ENCODE results near the gene SCIN. TPM values are rescaled to one million over a fixed set of nuclear protein-coding genes. Genes with fewer than 3 reads are reported as not detected.
"Not testable (repeated sequence)": the region's sequence is repeated elsewhere in the genome, so short reads cannot be mapped to it uniquely, and the experiment has no call there.

SCIN gene
- total and polyA plus RNA-seq, 12 donors, result 0.06 to 5.5 (median 0.79) TPM

DNA sequence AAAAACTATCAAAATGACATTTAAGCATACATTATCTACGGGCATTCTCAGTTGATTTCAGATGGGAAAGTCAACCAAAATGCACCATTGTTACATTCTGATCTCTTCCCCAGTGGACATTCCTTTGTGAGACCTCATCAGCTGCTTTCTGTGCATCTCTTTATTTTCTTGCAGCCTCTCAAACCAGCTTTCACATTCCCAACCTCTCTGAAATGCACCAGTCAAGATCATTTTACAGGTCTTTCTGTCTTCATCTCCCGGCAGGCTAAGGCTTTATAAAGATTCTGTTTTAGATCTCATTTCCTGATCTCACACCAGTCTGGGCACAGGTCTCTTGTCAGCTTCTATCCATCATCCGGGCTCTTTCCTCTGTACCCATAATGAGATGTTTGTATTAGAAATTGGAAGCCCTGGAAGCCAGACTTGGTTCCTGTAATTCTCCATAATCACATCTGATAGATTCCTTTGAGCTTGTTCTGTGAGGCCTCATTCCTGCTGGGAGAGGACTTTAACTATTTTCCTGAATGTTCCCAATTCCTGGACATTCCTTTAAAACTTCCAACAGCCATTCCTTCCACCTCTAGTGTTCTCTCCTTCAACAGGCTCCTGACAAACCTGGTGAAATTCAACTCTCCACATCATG is 72.6 kb downstream of the SCIN start:
- no peak for DNase-seq
- 78 to 87% (median 86%) methylated on average over 3 of the region's 3 CpGs for WGBS, 4 donors
- Histone ChIP-seq H3K27me3 (no peaks in the 10 kb centered on the region), H3K27ac (no peak overlapping the region), H3K4me1 (replicated peaks in 1 of 2) (peaks cover 0 to 8% of the 10 kb centered on the region in 2 donors), H3K9me3 (replicated peaks in 1 of 3) (no peaks in the 10 kb centered on the region), H3K36me3 (replicated peaks in 1 of 2) (no peaks in the 10 kb centered on the region), H3K4me3 (no peak overlapping the region)
- TF ChIP-seq POLR2A (IDR thresholded peaks at IDR 0.05), result no peak
- TF ChIP-seq, protein P1, sequence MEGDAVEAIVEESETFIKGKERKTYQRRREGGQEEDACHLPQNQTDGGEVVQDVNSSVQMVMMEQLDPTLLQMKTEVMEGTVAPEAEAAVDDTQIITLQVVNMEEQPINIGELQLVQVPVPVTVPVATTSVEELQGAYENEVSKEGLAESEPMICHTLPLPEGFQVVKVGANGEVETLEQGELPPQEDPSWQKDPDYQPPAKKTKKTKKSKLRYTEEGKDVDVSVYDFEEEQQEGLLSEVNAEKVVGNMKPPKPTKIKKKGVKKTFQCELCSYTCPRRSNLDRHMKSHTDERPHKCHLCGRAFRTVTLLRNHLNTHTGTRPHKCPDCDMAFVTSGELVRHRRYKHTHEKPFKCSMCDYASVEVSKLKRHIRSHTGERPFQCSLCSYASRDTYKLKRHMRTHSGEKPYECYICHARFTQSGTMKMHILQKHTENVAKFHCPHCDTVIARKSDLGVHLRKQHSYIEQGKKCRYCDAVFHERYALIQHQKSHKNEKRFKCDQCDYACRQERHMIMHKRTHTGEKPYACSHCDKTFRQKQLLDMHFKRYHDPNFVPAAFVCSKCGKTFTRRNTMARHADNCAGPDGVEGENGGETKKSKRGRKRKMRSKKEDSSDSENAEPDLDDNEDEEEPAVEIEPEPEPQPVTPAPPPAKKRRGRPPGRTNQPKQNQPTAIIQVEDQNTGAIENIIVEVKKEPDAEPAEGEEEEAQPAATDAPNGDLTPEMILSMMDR (IDR thresholded peaks at IDR 0.05), result no peak
- intact Hi-C loops (cut with DNase I), result no loop called here

DNA sequence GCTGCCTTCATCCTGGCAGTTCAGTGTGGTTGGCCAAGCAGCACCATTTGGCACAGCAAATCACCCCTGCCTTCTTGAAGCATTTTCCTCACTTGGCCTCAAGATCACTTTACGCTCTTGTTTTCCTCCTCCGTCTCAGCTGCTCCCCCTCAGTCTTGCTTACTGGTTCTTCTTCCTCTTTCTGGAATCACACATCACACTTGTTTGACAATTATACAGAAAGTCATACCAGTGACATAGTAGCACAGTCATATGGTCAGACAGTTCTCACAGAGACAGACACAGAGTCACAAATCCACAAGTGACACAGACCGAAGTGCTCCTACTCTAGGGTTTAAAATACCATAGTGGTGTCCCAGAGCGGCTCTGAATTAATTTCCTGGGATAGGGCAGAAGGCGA is 73.1 kb downstream of the SCIN start:
- WGBS, 4 donors, result 82 to 88% (median 85%) methylated on average over 5 of the region's 5 CpGs
- DNase-seq, result no peak
- Histone ChIP-seq H3K4me3 (no peak overlapping the region), H3K36me3 (replicated peaks in 1 of 2) (no peaks in the 10 kb centered on the region), H3K27ac (no peak overlapping the region), H3K9me3 (replicated peaks in 1 of 3) (no peaks in the 10 kb centered on the region), H3K27me3 (no peaks in the 10 kb centered on the region), H3K4me1 (replicated peaks in 1 of 2) (peaks cover 0 to 8% of the 10 kb centered on the region in 2 donors)
- intact Hi-C loops (cut with DNase I), result no loop called here
- no peak for TF ChIP-seq POLR2A (IDR thresholded peaks at IDR 0.05)
- TF ChIP-seq, protein P1 (IDR thresholded peaks at IDR 0.05), result no peak

DNA sequence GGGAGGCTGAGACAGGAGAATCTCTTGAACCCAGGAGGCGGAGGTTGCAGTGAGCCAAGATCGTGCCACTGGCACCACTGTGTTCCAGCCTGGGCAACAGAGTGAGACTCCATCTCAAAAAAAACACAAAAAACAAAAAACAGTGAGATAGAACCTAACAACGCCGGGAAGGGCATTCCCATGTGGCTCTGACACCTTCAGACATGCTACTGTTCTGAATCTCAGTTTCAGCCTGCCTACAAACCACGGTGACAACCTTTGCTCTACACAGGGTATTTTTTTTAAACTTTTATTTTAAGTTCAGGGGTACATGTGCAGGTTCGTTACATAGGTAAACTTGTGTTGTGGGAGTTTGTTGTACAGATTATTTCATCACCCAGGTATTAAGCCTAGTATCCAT is 74.7 kb downstream of the SCIN start:
- H3K27ac ChIP-seq; intact Hi-C loops (cut with DNase I); DNase-seq; H3K4me3 ChIP-seq; H3K4me1 ChIP-seq (replicated peaks in 1 of 2); H3K9me3 ChIP-seq (replicated peaks in 1 of 3); H3K27me3 ChIP-seq; H3K36me3 ChIP-seq (replicated peaks in 1 of 2): not testable (repeated sequence)
- 77 to 99% (median 81%) methylated on average over 6 of the region's 6 CpGs for WGBS, 4 donors

DNA sequence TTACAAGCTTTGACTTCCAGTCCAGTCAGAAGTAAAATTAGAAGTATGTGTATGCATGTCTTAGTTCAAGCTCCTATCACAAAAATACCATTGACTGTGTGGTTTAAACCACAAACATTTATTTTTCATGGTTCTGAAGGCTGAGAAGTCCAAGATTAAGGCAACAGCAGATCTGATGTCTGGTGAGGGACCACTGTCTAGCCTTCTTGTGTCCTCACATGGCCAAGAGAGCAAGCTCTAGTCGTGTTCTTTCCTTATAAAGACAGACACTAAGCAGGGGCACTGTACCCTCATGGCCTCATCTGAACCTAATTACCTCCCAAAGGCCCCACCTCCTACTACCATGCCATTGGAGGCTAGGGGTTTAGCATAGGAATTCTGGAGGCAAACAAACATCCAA is 75.6 kb downstream of the SCIN start:
- TF ChIP-seq, protein P1 (IDR thresholded peaks at IDR 0.05), result no peak
- no peak for TF ChIP-seq POLR2A (IDR thresholded peaks at IDR 0.05)
- no peak for DNase-seq
- Histone ChIP-seq H3K27me3 (no peaks in the 10 kb centered on the region), H3K9me3 (replicated peaks in 1 of 3) (no peaks in the 10 kb centered on the region), H3K36me3 (replicated peaks in 1 of 2) (no peaks in the 10 kb centered on the region), H3K4me1 (replicated peaks in 1 of 2) (peaks cover 0 to 8% of the 10 kb centered on the region in 2 donors), H3K27ac (no peak overlapping the region), H3K4me3 (no peak overlapping the region)
- WGBS, 4 donors, result 70 to 88% (median 76%) methylated on average over 1 of the region's 1 CpG
- intact Hi-C loops (cut with DNase I), result no loop called here

Measured in adrenal gland (tissue), 12 donors.